Transverse colon (tissue), 4 donors: ENCODE data around the gene MGAT4D.

Experiments used
- EP300 ChIP-seq: sonication (generic); formaldehyde crosslinking; IDR thresholded peaks from one replicate; pipeline ENCODE4 v1.6.1; 2017; ENCODE audit warnings: antibody characterized with exemption, low read depth
- POLR2A ChIP-seq: fragments of 450-650 bp; IDR thresholded peaks from one replicate; pipeline ENCODE4 v1.6.1; 2016; ENCODE audit warnings: antibody characterized with exemption, mild to moderate bottlenecking, moderate library complexity
- POLR2AphosphoS5 ChIP-seq, 3 donors: sonication (generic); formaldehyde crosslinking; IDR thresholded peaks; one replicate each; pipeline ENCODE4 v1.6.1; 2016; ENCODE audit warnings: antibody characterized with exemption in 3 of 3
- TF ChIP-seq, protein P1 (sequence below), 5 experiments: fragments of 200-600 bp in 3 of 5; fragments of 450-650 bp in 2 of 5; sonication (generic) in 3 of 5; IDR thresholded peaks; 1 replicate in 2 of 5; 2 replicates in 3 of 5; pipeline ENCODE4 v1.5.1; 2016 to 2017; ENCODE audit warnings: antibody characterized with exemption in 5 of 5, inconsistent platforms in 3 of 5, mild to moderate bottlenecking in 2 of 5, moderate library complexity in 1 of 5

DNA sequence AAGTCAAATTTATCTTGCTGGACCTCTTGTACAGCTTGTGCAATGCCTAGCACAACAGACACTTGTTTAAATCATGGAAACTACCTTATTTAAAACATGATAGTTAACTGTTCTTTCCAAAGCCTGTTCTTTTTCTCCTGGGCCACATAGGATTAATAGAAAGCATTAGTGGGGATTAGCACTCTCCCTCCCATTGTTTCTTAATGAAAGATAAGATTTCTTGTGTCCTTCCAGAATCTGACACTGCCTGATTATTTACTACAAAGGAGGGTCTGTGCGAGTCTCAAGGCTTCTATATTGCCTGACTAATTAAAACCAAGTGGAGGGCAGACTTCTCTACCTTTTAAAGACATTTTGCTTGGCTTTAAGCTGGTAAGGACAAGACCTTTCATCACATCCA, 17.3 kb upstream of the MGAT4D start:
- TF ChIP-seq POLR2A (no peak), POLR2AphosphoS5 (IDR thresholded peaks at IDR 0.05) (no peak), EP300 (no peak)
- TF ChIP-seq, protein P1, sequence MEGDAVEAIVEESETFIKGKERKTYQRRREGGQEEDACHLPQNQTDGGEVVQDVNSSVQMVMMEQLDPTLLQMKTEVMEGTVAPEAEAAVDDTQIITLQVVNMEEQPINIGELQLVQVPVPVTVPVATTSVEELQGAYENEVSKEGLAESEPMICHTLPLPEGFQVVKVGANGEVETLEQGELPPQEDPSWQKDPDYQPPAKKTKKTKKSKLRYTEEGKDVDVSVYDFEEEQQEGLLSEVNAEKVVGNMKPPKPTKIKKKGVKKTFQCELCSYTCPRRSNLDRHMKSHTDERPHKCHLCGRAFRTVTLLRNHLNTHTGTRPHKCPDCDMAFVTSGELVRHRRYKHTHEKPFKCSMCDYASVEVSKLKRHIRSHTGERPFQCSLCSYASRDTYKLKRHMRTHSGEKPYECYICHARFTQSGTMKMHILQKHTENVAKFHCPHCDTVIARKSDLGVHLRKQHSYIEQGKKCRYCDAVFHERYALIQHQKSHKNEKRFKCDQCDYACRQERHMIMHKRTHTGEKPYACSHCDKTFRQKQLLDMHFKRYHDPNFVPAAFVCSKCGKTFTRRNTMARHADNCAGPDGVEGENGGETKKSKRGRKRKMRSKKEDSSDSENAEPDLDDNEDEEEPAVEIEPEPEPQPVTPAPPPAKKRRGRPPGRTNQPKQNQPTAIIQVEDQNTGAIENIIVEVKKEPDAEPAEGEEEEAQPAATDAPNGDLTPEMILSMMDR (IDR thresholded peaks at IDR 0.05) = no peak
